Glomerular visceral epithelial cell (primary cell): ENCODE results near the gene MSRB2.
A peak's percentile ranks its signal among the peaks of the same experiment; 100 is the strongest.
"Not testable (repeated sequence)": the region's sequence is repeated elsewhere in the genome, so short reads cannot be mapped to it uniquely, and the experiment has no call there.

ENCODE experiments used
- DNase-seq: peaks from one replicate; pipeline ENCODE4 v3.0.0-alpha.2; 2016; ENCODE audit errors: extremely low spot score

MSRB2 gene

DNA sequence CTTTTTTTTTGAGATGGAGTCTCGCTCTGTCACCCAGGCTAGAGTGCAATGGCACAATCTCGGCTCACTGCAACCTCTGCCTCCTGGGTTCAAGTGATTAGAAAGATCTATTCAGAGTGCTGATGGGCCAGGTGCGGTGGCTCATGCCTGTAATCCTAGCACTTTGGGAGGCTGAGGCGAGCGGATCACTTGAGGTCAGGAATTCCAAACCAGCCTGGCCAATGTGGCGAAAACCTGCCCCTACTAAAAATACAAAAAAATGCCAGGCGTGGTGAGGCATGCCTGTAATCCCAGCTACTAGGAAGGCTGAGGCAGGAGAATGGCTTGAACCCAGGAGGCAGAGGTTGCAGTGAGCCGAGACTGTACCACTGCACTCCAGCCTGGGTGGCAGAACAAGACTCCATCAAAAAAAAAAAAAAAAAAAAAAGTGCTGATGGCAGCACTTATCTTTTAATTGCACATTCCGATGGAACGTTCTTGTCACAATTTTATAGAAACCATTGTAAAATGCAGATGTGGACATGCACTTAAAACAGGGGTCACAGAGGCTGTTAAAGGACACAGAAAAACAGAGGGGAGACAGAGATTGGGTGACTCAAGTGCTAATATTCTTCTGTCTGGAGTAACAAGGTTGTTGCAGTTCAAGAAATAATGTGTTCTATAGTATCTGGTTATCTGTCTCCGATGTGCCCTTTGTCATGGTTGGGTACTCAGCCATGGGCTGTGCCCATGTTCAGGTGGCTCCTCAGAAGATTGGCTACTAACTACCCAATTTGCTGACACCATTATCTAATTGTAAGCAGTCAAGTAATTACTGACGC is 25.1 kb upstream of the MSRB2 start:
- DNase-seq, result not testable (repeated sequence)

- no peak for DNase-seq
These were observed 24.5 kb upstream of the MSRB2 start for GRCh38 chr10:23070913-23071218.

- DNase-seq, result not testable (repeated sequence)
These were observed 22.8 kb upstream of the MSRB2 start for GRCh38 chr10:23072593-23072992.

DNA sequence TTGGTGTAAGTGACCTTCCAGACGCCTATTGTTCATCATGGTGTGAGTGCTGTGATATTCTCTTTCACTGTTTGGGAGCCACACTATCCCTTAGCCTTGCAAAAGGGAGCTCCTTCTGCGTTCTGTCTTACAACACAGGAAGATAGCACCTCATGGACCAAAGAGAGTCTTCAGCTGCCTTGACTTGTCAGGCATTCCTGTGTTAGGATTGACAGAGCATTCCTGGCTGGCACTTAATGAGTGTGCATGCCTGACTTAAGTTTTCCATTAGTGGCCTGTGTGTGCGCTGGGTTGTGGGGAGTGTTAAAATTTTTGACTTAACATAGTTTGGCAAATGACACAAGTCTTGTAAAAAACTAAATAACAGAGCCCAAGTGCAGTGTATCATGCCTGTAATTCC is 21.9 kb upstream of the MSRB2 start:
- DNase-seq, result no peak

DNA sequence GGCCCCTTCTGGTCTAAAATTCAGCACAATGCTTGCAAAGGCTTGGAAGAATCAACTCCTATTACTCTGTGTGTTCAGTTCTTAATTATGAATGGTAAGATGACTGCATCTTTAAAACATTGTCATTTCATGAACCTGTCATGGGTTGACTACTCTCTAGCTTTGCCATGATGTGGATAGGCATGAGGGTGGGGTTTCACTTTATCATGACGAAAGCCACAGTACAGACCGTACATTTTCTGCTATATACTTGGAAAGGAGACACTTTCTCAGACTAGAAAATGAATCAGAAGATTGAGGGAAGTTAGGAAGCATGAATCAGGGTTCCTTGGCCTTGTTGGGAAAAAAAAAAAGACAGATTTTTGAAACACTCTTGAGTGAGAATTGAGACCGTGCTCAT is 19.7 kb upstream of the MSRB2 start:
- DNase-seq, result no peak

GRCh38 chr10:23078114-23078513 is 17.3 kb upstream of the MSRB2 start:
- DNase-seq, result no peak

DNA sequence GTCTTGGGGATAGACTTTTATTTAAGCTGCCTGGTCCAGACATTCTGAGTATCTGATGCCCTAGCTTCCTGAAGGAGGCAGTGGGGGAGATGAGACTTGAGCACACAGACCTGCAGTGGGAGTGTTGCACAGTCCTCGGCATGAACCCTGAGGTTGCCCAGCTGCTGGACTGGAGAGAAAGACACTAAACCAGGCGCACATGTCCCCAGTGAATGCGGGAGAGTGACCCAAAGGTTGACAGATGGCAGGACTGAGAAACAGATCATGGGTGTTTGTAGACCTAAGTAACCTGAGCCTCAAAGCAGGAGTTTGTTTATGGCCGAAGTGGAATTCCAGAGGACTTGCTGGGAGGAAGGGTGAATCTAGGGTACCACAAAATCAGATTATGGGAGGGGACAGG is 15.7 kb upstream of the MSRB2 start:
- DNase-seq, result no peak

- DNase-seq, result no peak
These were observed 15.1 kb upstream of the MSRB2 start for GRCh38 chr10:23080262-23080661.

DNA sequence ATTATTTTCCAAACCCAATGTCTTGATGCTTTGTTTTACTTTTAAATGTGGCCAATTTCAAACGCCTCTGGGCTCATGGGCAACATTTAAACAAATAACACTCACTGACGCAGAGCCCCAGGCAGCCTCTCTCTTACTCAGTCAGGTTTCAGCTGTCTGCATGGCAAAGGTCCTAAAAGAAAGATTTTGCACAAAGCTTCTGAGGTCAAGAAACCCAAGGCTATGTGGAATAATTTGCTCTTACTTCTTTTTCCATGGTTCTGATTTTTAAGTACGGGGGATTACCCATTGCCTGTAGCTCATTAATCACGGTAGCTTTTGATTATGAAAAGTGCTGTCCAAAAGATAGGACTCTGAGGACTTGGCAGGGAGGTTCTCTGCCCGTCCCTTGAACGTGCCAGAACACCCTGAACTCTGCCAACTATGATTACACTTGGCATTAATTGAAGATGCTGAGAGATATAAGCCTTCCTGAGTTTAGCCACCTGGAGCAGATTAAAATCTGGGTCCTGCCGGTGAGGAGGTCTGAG is 14.1 kb upstream of the MSRB2 start:
- DNase-seq, result no peak

GRCh38 chr10:23081891-23082290 is 13.5 kb upstream of the MSRB2 start:
- no peak for DNase-seq

DNA sequence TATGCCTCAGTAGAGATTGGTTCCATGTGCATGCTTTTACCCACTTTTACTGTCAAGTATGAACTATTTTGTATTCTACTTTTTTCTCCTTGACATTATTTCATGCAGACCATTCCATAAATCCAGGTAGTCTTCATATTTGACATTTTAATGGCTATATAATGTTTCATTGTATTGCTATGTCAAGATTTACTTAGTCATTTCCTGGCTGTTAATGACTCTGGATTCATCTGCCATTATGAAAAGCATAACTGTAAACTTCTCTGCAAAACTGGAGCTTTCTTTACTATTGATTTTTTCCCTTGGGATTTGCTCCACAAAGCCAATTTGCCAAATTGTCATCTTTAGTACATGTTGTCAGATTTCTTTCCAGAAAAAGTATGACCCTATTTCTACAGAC is 6.8 kb upstream of the MSRB2 start:
- no peak for DNase-seq

DNA sequence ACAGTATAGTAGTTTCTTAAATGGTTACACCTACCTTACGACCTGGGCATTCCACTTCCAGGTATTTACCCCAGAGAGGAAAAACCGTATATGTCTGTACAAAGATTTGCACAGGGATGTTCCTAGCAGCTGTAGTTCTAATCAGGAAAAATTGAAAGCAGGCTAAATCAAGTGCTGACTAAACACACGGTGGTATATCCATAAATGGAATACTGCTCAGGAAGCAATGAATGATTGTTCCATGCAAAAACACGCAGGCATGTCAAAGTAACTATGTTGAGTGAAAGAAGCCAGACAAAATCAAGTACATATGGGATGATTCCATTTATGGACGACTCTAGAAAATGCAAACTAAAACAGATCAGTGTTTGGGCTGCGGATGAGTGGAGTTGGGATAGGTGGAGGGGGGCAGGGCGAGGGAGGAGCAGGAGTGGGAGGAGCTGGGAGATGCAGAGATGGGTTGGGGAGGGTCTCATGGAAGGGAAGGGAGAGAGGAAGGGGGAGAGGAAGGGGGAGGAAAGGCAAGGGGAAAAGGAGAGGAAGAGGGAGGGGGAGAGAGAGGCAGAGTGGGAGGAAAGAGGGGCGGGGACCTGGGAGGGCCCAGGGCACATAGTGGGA is 484 bp upstream of the MSRB2 start:
- no peak for DNase-seq

GRCh38 chr10:23095966-23096801 is 805 bp downstream of the MSRB2 start:
- peak; percentile 37 for DNase-seq

- DNase-seq, result no peak
These were observed 1.6 kb downstream of the MSRB2 start for GRCh38 chr10:23096802-23097549.

DNA sequence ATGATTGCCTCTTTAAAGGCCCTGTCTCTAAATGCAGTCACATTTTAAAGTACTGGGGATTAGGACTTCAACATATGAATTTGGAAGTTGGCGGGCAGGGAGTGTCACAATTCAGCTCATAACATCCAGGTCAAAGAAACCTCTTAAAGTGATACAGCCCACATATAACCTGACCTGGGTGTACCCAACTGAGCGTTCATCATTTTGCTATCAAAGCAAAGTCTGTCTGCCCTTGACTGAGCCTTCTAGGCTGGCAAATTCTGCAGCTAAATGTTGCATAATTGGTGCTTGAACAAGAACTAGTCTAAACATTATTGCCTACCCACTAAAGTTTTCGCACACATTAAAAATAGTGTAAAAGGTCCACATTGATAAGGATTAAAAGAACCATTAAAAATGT is 3.7 kb downstream of the MSRB2 start:
- DNase-seq, result no peak

DNA sequence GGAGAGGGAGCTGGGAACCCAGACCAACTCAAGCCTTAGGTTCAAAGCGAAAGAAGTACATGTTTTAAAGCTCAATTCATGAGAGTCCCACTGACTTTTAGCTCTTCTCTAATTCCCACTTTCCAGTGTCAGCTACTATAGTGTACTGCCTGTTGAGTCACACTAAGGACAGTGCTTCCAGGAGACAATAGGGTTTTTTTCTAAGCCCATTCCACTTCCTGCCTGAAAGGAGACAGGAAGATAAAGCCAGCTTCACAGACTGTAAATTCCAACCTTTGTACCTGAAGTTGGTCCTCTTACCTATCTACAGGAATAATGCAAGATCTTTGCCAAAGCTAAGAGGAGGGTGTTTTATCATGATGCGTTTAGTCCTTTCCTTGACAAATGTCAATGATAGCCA is 4.4 kb downstream of the MSRB2 start:
- peak; percentile 5 for DNase-seq

DNA sequence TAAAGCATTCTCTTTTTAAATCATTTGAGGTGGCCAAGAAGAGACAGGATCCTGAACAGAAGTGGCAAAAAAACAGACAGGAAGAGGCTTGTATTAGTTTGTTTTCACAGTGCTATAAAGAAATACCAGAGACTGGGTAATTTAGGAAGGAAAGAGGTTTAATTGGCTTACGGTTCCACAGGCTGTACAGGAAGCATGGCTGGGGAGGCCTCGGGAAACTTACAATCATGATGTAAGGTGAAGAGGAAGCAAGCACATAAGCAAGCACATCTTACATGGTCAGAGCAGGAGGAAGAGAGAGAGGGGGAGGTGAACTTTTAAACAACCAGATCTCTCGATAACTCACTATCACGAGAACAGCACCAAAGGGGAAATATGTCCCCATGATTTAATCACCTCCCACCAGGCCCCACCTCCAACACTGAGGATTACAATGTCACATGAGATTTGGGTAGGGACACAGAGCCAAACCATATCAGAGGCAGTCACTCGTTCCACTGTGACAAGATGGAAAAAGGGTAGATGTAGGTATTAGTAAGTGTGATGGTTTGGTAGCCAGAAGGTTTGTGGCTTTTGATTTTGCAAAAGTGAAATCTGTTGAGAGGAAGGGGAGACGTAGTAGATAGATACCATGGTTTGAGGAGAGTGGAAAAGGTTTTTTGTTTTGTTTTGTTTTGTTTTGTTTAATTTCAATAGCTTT is 5.1 kb downstream of the MSRB2 start:
- no peak for DNase-seq

GRCh38 chr10:23106331-23107072 is 11.1 kb downstream of the MSRB2 start:
- no peak for DNase-seq

DNA sequence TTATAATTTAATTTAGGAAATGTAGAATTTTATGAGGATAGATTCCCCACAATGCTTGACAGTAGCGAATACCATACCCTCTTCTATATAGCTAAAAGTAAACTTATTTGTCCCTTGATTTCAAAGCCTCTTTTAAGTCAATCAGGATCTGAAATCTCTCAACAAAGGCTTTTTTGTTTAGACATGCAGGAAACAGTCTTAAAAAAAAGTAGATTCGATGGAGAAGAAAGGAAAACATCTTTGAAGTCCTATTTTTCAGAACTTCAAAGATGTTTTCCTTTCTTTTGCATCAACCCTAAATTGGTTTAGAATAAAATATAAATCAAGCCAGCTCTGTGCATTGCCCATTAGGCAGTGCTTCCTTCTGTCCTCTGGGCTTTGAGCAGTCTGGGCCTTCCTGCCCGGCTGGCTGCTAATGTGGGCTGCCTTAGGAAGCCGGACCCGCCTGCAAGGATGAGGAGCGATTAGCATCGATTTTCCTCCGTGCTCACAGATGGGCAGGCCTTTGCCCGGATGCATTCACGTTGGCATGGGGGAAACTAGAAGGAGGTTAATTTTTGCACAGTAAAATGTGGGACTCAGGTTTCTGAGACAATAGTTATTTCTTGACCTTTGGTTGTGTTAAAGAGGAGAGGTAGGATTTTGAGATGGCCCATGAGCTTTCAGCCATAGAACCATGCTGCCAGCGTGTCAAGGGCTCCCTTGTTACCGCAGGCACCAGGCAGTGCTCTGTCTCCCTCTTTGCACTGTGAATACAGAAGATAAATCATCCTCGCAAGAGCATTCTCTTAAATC is 15.5 kb downstream of the MSRB2 start:
- DNase-seq, result no peak
